ENCODE data around the gene EHBP1.

EHBP1 gene

GRCh38 chr2:63052411-63053080 is 347.0 kb downstream of the EHBP1 start:
- Histone ChIP-seq H3K9me3 (ENCODE audit: control insufficient read depth, insufficient read depth, low read depth, low read length) (no peaks in the 10 kb centered on the region), H3K4me1 (ENCODE audit: control insufficient read depth, insufficient read depth, low read length) (peaks cover 2% of the 10 kb centered on the region; the same call in 1 of the 2 replicates), H3K27ac (ENCODE audit: extremely low read depth, low read depth, low read length) (no peak overlapping the region), H3K36me3 (ENCODE audit: control insufficient read depth in 2 of 2, insufficient read depth in 1 of 2, low read length in 2 of 2) (peaks cover 0 to 51% of the 10 kb centered on the region in 2 experiments; a peak in 2 of 3 replicates), H3K4me3 (ENCODE audit: low read depth, low read length) (no peak overlapping the region)
- POLR2A ChIA-PET, result no interaction called here
- TF ChIP-seq PATZ1 (tag by site-specific recombination; IDR thresholded peaks at IDR 0.05) (no peak), ZNF221 (tag by site-specific recombination; IDR thresholded peaks at IDR 0.05; ENCODE audit: borderline replicate concordance) (no peak), ZNF514 (tag by site-specific recombination; IDR thresholded peaks at IDR 0.05) (no peak), ZBTB1 (tag by site-specific recombination; IDR thresholded peaks at IDR 0.05) (no peak), ZSCAN30 (tag by site-specific recombination; IDR thresholded peaks at IDR 0.05) (no peak), ZNF211 (tag by site-specific recombination; IDR thresholded peaks at IDR 0.05; ENCODE audit: low read depth) (no peak), TRIM28 (IDR thresholded peaks at IDR 0.05; ENCODE audit: borderline replicate concordance, low read length) (no peak)
- CTCF ChIA-PET, result no interaction called here

- no peaks in the 10 kb centered on the region for H3K9me3 ChIP-seq (ENCODE audit: control insufficient read depth, insufficient read depth, low read depth, low read length)
- POLR2A ChIA-PET, result no interaction called here
- H3K4me1 ChIP-seq (ENCODE audit: control insufficient read depth, insufficient read depth, low read length), result peaks cover 2% of the 10 kb centered on the region; the same call in 1 of the 2 replicates
- TF ChIP-seq ZNF629 (tag by site-specific recombination; IDR thresholded peaks at IDR 0.05) (no peak), ZNF777 (tag by site-specific recombination; IDR thresholded peaks at IDR 0.05; ENCODE audit: borderline replicate concordance) (no peak)
- CTCF ChIA-PET, result no interaction called here
- peaks cover 0 to 51% of the 10 kb centered on the region in 2 experiments; a peak in 2 of 3 replicates for H3K36me3 ChIP-seq (ENCODE audit: control insufficient read depth in 2 of 2, insufficient read depth in 1 of 2, low read length in 2 of 2)
- no peak overlapping the region for H3K27ac ChIP-seq (ENCODE audit: extremely low read depth, low read depth, low read length)
- no peak overlapping the region for H3K4me3 ChIP-seq (ENCODE audit: low read depth, low read length)
Measured at GRCh38 chr2:63053081-63053888, 347.8 kb downstream of the EHBP1 start.

- Histone ChIP-seq H3K9me3 (ENCODE audit: control insufficient read depth, insufficient read depth, low read depth, low read length) (no peaks in the 10 kb centered on the region), H3K36me3 (ENCODE audit: control insufficient read depth in 2 of 2, insufficient read depth in 1 of 2, low read length in 2 of 2) (peaks cover 0 to 51% of the 10 kb centered on the region in 2 experiments; a peak in 2 of 3 replicates), H3K27ac (ENCODE audit: extremely low read depth, low read depth, low read length) (no peak overlapping the region), H3K4me3 (ENCODE audit: low read depth, low read length) (no peak overlapping the region), H3K4me1 (ENCODE audit: control insufficient read depth, insufficient read depth, low read length) (peaks cover 2% of the 10 kb centered on the region; the same call in 1 of the 2 replicates)
- ChIA-PET CTCF (no interaction called here), POLR2A (no interaction called here)
- TF ChIP-seq ZNF394 (tag by site-specific recombination; IDR thresholded peaks at IDR 0.05; ENCODE audit: borderline replicate concordance), result no peak
- no peak for TF ChIP-seq HOXC10 (CRISPR knock-in tag; IDR thresholded peaks at IDR 0.05)
Measured at GRCh38 chr2:63053889-63054602, 348.5 kb downstream of the EHBP1 start.

GRCh38 chr2:63054841-63055225 is 349.3 kb downstream of the EHBP1 start:
- ChIA-PET POLR2A (no interaction called here), CTCF (no interaction called here)
- Histone ChIP-seq H3K9me3 (ENCODE audit: control insufficient read depth, insufficient read depth, low read depth, low read length) (no peaks in the 10 kb centered on the region), H3K4me3 (ENCODE audit: low read depth, low read length) (no peak overlapping the region), H3K36me3 (ENCODE audit: control insufficient read depth in 2 of 2, insufficient read depth in 1 of 2, low read length in 2 of 2) (peaks cover 0 to 51% of the 10 kb centered on the region in 2 experiments; a peak in 2 of 3 replicates), H3K27ac (ENCODE audit: extremely low read depth, low read depth, low read length) (no peak overlapping the region), H3K4me1 (ENCODE audit: control insufficient read depth, insufficient read depth, low read length) (no peaks in the 10 kb centered on the region)
- TF ChIP-seq ZNF791 (tag by site-specific recombination; IDR thresholded peaks at IDR 0.05), result no peak
- no peak for TF ChIP-seq AEBP2 (tag by site-specific recombination; IDR thresholded peaks at IDR 0.05; ENCODE audit: borderline replicate concordance)
- TF ChIP-seq REST (tag by site-specific recombination; IDR thresholded peaks at IDR 0.05), result no peak
